Stimulated activated CD8-positive, alpha-beta memory T cell treated with anti-CD3 and anti-CD28 coated beads, Interleukin-7, amount 100 ng/mL, for 4 hours (primary cell): Measurements from ENCODE around the gene TMEM231.

Experiments
- DNase-seq, 2 donors: peaks; one replicate each; pipeline ENCODE4 v3.0.0-alpha.2; 2020; ENCODE audit warnings: low read depth in 2 of 2

The TMEM231 gene

DNA sequence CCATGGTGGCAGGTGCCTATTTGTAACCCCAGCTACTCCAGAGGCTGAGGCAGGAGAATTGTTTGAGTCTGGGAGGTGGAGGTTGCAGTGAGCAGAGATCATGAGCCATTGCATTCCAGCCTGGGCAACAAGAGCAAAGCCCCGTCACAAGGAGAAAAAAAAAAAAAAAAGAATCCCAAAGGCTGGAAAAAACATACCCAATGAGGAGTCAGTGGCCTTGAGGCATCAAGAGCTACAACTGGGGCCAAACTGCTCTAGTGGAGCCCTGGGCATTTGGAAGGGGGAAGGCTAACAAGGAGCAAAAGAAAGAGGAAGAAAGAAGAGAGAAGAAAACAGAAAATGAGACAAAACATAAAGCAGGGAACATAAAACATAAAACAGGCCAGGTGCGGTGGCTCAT lies 67.7 kb downstream of the TMEM231 start:
- DNase-seq, result no peak
